K562 (cell line): ENCODE data around the gene PDZD8. TPM values are rescaled to one million over a fixed set of nuclear protein-coding genes. Genes with fewer than 3 reads are reported as not detected.

Source experiments
- ATAC-seq: fragments of 200-7000 bp; cut with Tn5 transposase; 3 replicates; pipeline ENCODE4 v1.9.1; 2020; ENCODE audit warnings: moderate library complexity
- BruUV-seq: library from RNA; stranded (reverse); fragments of 400-500 nt; replicated peaks from 2 replicates; lab custom pipeline; 2021; lab: Mats Ljungman, UMichigan
- CTCF ChIA-PET: fragments of 300-600 bp; formaldehyde crosslinking; extraction: SDS; loops from one replicate; lab custom pipeline; 2021; ENCODE audit warnings: low intra/inter-chr PET ratio; lab: Yijun Ruan, JAX
- POLR2A ChIA-PET: fragments of 300-600, 350-650 bp; sonication (Branson Sonifier 250); formaldehyde crosslinking; extraction: SDS; loops from one replicate; lab custom pipeline; 2021; ENCODE audit warnings: antibody characterized with exemption, inconsistent platforms; lab: Yijun Ruan, JAX
- DNase-seq, 4 experiments: peaks; one replicate each; pipeline versions ENCODE4 v3.0.0 to v3.0.0-alpha.2; 2011 to 2018; ENCODE audit warnings: low spot score in 3 of 4, mixed read lengths in 3 of 4; ENCODE audit errors: extremely low read depth in 1 of 4
- FAIRE-seq: peaks from 2 replicates; lab custom pipeline; 2011; peaks lifted over from hg19 to GRCh38; lab: Jason Lieb, UNC
- H2AFZ ChIP-seq: 2 replicates; pipeline ENCODE4 v1.6.0; 2011; ENCODE audit warnings: low read depth, low read length, control low read depth, inconsistent platforms
- H3K27ac ChIP-seq: fragments of 200-600 bp; 3 replicates; pipeline ENCODE4 v1.8.0; 2011; ENCODE audit warnings: low read depth, mild to moderate bottlenecking, control low read depth, inconsistent platforms, low read length, moderate library complexity, mixed read lengths; ENCODE audit errors: extremely low read depth
- H3K27me3 ChIP-seq, 2 experiments: fragments of 300-600 bp in 1 of 2; 2 replicates in 1 of 2; 3 replicates in 1 of 2; pipeline versions ENCODE4 v1.6.0 to v1.8.0; 2011; ENCODE audit warnings: inconsistent platforms in 2 of 2, low read length in 2 of 2, mild to moderate bottlenecking in 1 of 2, mixed read lengths in 1 of 2, moderate library complexity in 1 of 2; ENCODE audit not compliant: control insufficient read depth in 2 of 2, insufficient read depth in 2 of 2
- H3K36me3 ChIP-seq: fragments of 300-600 bp; 3 replicates; pipeline ENCODE4 v1.8.0; 2011; ENCODE audit warnings: mild to moderate bottlenecking, low read length, inconsistent platforms; ENCODE audit not compliant: control insufficient read depth, insufficient read depth
- H3K4me1 ChIP-seq, 2 experiments: fragments of 200-600 bp in 1 of 2; replicated peaks in 1 of 2; 2 replicates in 1 of 2; 3 replicates in 1 of 2; pipeline versions ENCODE4 v1.5.1 to v1.8.0; 2011; ENCODE audit warnings: inconsistent platforms in 2 of 2, low read length in 2 of 2, mild to moderate bottlenecking in 1 of 2, mixed read lengths in 1 of 2, moderate library complexity in 1 of 2; ENCODE audit not compliant: control insufficient read depth in 2 of 2, insufficient read depth in 2 of 2
- H3K4me2 ChIP-seq: 2 replicates; pipeline ENCODE4 v1.6.1; 2011; ENCODE audit warnings: low read length, control low read depth, inconsistent platforms, mixed read lengths; ENCODE audit not compliant: insufficient read depth
- H3K4me3 ChIP-seq: fragments of 200-600 bp; sonication (generic), shearing (Covaris generic); 2 replicates; pipeline ENCODE4 v1.5.1; 2016; ENCODE audit warnings: control low read depth, inconsistent platforms
- H3K79me2 ChIP-seq: fragments of 200-600 bp; 3 replicates; pipeline ENCODE4 v1.8.0; 2011; ENCODE audit warnings: low read length, inconsistent platforms; ENCODE audit not compliant: control insufficient read depth, insufficient read depth
- H3K9ac ChIP-seq, 2 experiments: 2 replicates each; pipeline versions ENCODE4 v1.6.0 to v1.6.1; 2011; ENCODE audit warnings: low read depth in 2 of 2, low read length in 2 of 2, control low read depth in 1 of 2, inconsistent platforms in 1 of 2, mild to moderate bottlenecking in 1 of 2, mixed read lengths in 1 of 2; ENCODE audit not compliant: insufficient read depth in 1 of 2
- H3K9me1 ChIP-seq: one replicate; pipeline ENCODE4 v1.6.0; 2011; ENCODE audit warnings: inconsistent platforms, mild to moderate bottlenecking, low read length, moderate library complexity; ENCODE audit not compliant: control insufficient read depth, insufficient read depth
- H3K9me3 ChIP-seq: replicated peaks from 2 replicates; pipeline ENCODE4 v1.5.1; 2011; ENCODE audit warnings: low read depth, low read length, inconsistent platforms; ENCODE audit not compliant: control insufficient read depth, insufficient read depth
- H4K20me1 ChIP-seq: replicated peaks from 2 replicates; pipeline ENCODE4 v1.6.1; 2011; ENCODE audit warnings: low read length, inconsistent platforms, mixed read lengths; ENCODE audit not compliant: control insufficient read depth, insufficient read depth
- BMI1 ChIP-seq: fragments of 150-350 bp; IDR thresholded peaks from 2 replicates; pipeline ENCODE4 v1.6.1; 2014; ENCODE audit warnings: low read length
- SMAD4 ChIP-seq: fragments of 250-450 bp; sonication (Bioruptor Pico); conservative IDR thresholded peaks from 2 replicates; pipeline ENCODE4 v1.8.0; 2021; ENCODE audit warnings: inconsistent platforms, mild to moderate bottlenecking, moderate library complexity
- YBX1 ChIP-seq: fragments of 450-650 bp; IDR thresholded peaks from 2 replicates; pipeline ENCODE4 v1.7.1; 2016; ENCODE audit warnings: mild to moderate bottlenecking
- WGBS: fragments of 100-300 bp; shearing (Covaris generic); methylation state at CpG from one replicate; pipeline ENCODE4 v1.1.6; 2016; ENCODE audit warnings: low coverage, mixed read lengths; ENCODE audit not compliant: insufficient coverage; ENCODE audit errors: missing lambda C conversion rate; 5-methylcytosine and 5-hydroxymethylcytosine counted together
- in situ Hi-C: fragments of 300-500 bp; cut with MboI; formaldehyde crosslinking; loops from 4 replicates; pipeline ENCODE4 v1.15.0; 2018; ENCODE audit warnings: inconsistent platforms, mixed read lengths
- intact Hi-C: fragments of 100-400 bp; cut with micrococcal nuclease; formaldehyde crosslinking; loops from 2 replicates; pipeline ENCODE4 v1.14.2; 2022
- polyA plus RNA-seq, 8 experiments: library from polyadenylated mRNA; depleted of rRNA in 4 of 8; stranded (reverse) in 5 of 8; unstranded in 3 of 8; fragments of >200 nt; fragmentation: Nextera tagmentation in 2 of 8; fragmentation: Illumina TruSeq in 1 of 8; extraction: Ambion mirVana in 2 of 8; extraction: Trizol in 1 of 8; gene quantifications; 2 replicates each; pipeline versions ENCODE4 v1.2.1 to v1.2.3, GENCODE V29; 2011 to 2014; ENCODE audit warnings: inconsistent platforms in 1 of 8, missing spikeins in 1 of 8
- total RNA-seq, 7 experiments: library from RNA; depleted of rRNA in 6 of 7; stranded (reverse); fragments of >200 nt in 6 of 7; fragmentation: Illumina TruSeq in 2 of 7; extraction: Trizol in 2 of 7; gene quantifications; 2 replicates each; pipeline versions ENCODE4 v1.2.1 to v1.2.3, GENCODE V29; 2011 to 2021; ENCODE audit warnings: low replicate concordance in 1 of 7
- TF ChIP-seq, protein P1 (sequence below): IDR thresholded peaks from 2 replicates; pipeline ENCODE4 v1.6.1; 2011; ENCODE audit warnings: borderline replicate concordance, low read depth, mild to moderate bottlenecking, moderate library complexity, low read length; ENCODE audit not compliant: insufficient read depth, poor library complexity, severe bottlenecking
- TF ChIP-seq, protein P2 (sequence below): fragments of 250-450 bp; sonication (Bioruptor Pico); IDR thresholded peaks from 2 replicates; pipeline ENCODE4 v1.5.0; 2021; ENCODE audit warnings: mild to moderate bottlenecking, moderate library complexity

PDZD8 gene
- total and polyA plus RNA-seq, 9 of the 15 experiments (the other 6 are each of a cell fraction or from before 2014, with no cell fraction given), result 5.5 to 53.4 (median 36.8) TPM

DNA sequence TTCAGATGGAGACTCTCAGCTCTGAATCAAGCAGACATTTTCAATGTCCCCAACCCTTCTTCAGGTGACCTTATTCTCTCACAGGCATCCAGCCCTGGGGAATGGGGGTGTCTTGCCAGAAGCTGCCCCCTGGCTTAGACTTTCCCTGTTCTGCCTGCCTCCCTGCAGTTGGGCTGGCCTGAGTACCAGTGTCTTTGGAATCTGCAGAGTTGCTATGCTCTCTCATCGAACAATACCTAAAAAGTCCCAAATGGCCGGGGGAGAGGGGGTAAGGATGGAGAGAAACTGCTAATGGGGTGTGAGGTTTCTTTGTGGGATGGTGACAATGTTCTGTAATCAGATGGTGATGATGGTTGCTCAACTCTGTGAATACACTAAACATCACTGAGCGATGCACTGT is 113.7 kb downstream of the PDZD8 start (continued):
- TF ChIP-seq, protein P1, sequence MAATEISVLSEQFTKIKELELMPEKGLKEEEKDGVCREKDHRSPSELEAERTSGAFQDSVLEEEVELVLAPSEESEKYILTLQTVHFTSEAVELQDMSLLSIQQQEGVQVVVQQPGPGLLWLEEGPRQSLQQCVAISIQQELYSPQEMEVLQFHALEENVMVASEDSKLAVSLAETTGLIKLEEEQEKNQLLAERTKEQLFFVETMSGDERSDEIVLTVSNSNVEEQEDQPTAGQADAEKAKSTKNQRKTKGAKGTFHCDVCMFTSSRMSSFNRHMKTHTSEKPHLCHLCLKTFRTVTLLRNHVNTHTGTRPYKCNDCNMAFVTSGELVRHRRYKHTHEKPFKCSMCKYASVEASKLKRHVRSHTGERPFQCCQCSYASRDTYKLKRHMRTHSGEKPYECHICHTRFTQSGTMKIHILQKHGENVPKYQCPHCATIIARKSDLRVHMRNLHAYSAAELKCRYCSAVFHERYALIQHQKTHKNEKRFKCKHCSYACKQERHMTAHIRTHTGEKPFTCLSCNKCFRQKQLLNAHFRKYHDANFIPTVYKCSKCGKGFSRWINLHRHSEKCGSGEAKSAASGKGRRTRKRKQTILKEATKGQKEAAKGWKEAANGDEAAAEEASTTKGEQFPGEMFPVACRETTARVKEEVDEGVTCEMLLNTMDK, result no peak

DNA sequence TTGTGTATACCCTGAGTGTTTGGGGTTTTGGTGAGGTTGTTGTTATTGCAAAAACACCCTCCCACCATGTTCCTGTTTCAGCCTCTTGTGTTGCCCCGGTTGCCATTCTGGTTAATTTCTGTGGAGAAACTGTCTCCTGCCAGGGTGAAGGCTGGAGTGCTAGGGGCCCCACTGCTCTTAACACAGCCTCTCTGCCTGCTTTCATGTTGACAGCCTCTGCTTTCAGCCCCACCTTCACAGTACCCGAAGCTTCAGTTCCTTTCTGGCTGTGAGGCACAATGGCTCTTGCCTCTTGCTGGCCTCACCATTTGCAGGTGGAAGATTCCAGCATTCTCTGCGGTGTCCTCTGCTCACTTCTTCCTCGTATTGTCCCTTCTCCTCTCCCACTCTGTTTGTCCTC is 115.2 kb downstream of the PDZD8 start:
- FAIRE-seq (no peak), ATAC-seq (no peak), DNase-seq (no peak)
- no peak overlapping the region for H3K27ac ChIP-seq
- no peak overlapping the region for H2AFZ ChIP-seq
- intact Hi-C loops, result no loop called here
- 0% methylated on average over 2 of the region's 4 CpGs for WGBS
- ChIA-PET CTCF (no interaction called here), POLR2A (no interaction called here)
- H3K9ac ChIP-seq, result no peak overlapping the region
- H3K27me3 ChIP-seq, result peaks cover 8 to 34% of the 10 kb centered on the region in 2 experiments; a peak in 3 of 5 replicates
- H4K20me1 ChIP-seq, result no peaks in the 10 kb centered on the region
- H3K4me3 ChIP-seq, result no peak overlapping the region
- in situ Hi-C loops, result no loop called here
- H3K9me3 ChIP-seq, result no peaks in the 10 kb centered on the region
- H3K9me1 ChIP-seq, result no peaks in the 10 kb centered on the region
- peaks cover 5 to 14% of the 10 kb centered on the region in 2 experiments; a peak in 3 of 5 replicates for H3K4me1 ChIP-seq
- H3K36me3 ChIP-seq, result no peaks in the 10 kb centered on the region
- H3K4me2 ChIP-seq, result no peak overlapping the region
- no TSS peak for BruUV-seq
- no peaks in the 10 kb centered on the region for H3K79me2 ChIP-seq
- TF ChIP-seq YBX1 (no peak), BMI1 (no peak), SMAD4 (no peak)
- TF ChIP-seq, protein P2, sequence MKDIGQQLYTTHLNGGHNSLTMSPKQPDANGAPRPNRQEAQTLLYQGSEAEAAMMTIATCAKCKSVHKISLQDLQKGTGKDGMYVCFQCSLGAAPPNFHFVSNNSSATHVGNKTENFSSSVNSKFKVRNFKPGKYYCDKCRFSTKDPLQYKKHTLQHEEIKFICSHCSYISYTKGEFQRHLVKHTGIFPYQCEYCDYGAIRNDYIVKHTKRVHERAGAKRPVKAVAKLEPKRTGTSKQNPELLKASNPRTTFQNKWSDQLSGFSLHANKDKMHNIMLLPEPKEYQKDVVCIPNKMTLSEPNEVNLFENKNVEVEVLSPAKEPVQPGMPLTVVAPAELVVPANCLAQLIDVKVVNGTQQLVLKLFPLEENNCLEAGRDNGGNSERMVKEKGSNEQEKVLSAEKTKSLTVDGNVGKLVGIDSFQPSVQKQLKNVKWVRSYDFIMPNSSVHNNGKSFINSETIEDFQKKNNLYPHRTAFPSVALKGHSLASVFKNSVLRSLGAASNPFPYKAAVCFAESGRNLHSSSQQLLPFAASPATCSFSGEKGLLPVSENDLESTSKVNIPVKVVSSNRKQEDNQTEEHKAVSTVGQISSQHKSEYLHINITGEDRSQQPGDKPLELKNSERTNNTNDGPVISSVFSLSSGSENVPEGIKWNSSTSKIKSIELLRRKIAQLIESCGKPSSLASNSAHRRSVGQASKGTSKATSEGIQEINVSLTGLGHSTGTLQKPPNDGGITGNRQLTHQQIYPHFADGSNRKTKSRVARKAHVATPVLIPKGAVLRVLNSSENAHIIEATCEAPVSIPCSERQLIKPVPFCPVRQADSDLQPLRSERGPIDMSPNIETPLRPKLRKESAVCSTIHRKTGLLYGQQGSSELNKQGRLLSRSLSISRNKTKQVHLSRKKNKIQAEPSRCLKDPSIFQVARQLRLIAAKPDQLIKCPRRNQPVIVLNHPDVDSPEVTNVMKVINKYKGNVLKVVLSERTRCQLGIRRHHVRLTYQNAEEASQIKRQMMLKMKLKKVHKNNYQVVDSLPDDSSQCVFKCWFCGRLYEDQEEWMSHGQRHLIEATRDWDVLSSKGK (CRISPR knock-in tag), result no peak
